Heart right ventricle (tissue), 16 donors: ENCODE measurements around the gene CRYBG1. TPM values are rescaled to one million over a fixed set of nuclear protein-coding genes. Genes with fewer than 3 reads are reported as not detected.

Experiments
- ATAC-seq, 8 donors: fragments of 200-7000 bp; cut with Tn5 transposase; one replicate each; pipeline ENCODE4 v1.9.1; 2020; ENCODE audit warnings: mild to moderate bottlenecking in 8 of 8, moderate library complexity in 8 of 8, moderate number of reproducible peaks in 1 of 8
- DNase-seq, 2 donors: peaks; one replicate each; pipeline ENCODE4 v3.0.0-alpha.2; 2020
- H3K27ac ChIP-seq, 10 donors: fragments of 200-600 bp; sonication (generic) in 2 of 10; one replicate each; pipeline versions ENCODE4 v1.5.0 to v1.8.0; 2020 to 2022; ENCODE audit warnings: mild to moderate bottlenecking in 3 of 10
- H3K27me3 ChIP-seq, 7 donors: fragments of 200-600 bp; one replicate each; pipeline ENCODE4 v1.8.0; 2021 to 2022; ENCODE audit warnings: mild to moderate bottlenecking in 2 of 7
- H3K36me3 ChIP-seq, 9 donors: fragments of 200-600 bp; sonication (generic) in 1 of 9; one replicate each; pipeline versions ENCODE4 v1.5.0 to v1.8.0; 2020 to 2022; ENCODE audit warnings: mild to moderate bottlenecking in 2 of 9
- H3K4me1 ChIP-seq, 9 donors: fragments of 200-600 bp; sonication (generic) in 1 of 9; one replicate each; pipeline versions ENCODE4 v1.5.0 to v1.8.0; 2020 to 2022; ENCODE audit warnings: mild to moderate bottlenecking in 4 of 9
- H3K4me3 ChIP-seq, 10 donors: fragments of 200-600 bp; sonication (generic) in 2 of 10; one replicate each; pipeline versions ENCODE4 v1.5.0 to v1.8.0; 2020 to 2022; ENCODE audit warnings: mild to moderate bottlenecking in 7 of 10, moderate library complexity in 2 of 10
- H3K9me3 ChIP-seq, 11 donors: fragments of 200-600 bp in 10 of 11; sonication (generic) in 2 of 11; one replicate each; pipeline versions ENCODE4 v1.5.0 to v1.8.0; 2013 to 2022; ENCODE audit warnings: mild to moderate bottlenecking in 2 of 11, control low read depth in 1 of 11, moderate library complexity in 1 of 11
- WGBS, 2 donors: extraction: QIAGEN DNeasy Blood & Tissue Kit; methylation state at CpG; one replicate each; pipeline ENCODE4 v1.1.7; 2013; ENCODE audit warnings: inconsistent platforms in 1 of 2; 5-methylcytosine and 5-hydroxymethylcytosine counted together
- intact Hi-C, 10 donors: fragments of 100-400 bp; cut with DNase I; formaldehyde crosslinking; loops; one replicate each; pipeline versions ENCODE4 v1.11.1 to v1.14.2; 2022
- polyA plus RNA-seq, 2 donors: library from polyadenylated mRNA; stranded (reverse); fragments of 200-250 nt; gene quantifications; one replicate each; pipeline ENCODE4 v1.2.3, GENCODE V29; 2013
- total RNA-seq, 10 donors: library from RNA; stranded (reverse); fragmentation: NEBNext Ultra II Directional in 3 of 10; extraction: Animal tissue kit (Norgen Biotek cat#: 25700) in 3 of 10; gene quantifications; one replicate each; pipeline versions ENCODE4 v1.2.1 to v1.2.4, GENCODE V29; 2021 to 2023
- TF ChIP-seq, protein P1 (sequence below), 9 donors: fragments of 200-600 bp; sonication (generic) in 2 of 9; IDR thresholded peaks; one replicate each; pipeline versions ENCODE4 v1.5.0 to v1.8.0; 2021 to 2022; ENCODE audit warnings: antibody characterized with exemption in 9 of 9, mild to moderate bottlenecking in 5 of 9, moderate library complexity in 1 of 9
- donor health status: Arrhythmogenic right ventricular cardiomyopathy.
- donor health status: ischemic (EF 13 %, LVEDD 7.1; RV severe dilation, severe dysfunction).
- donor health status: healthy with polysubstance abuse.
- donor health status: DM: no; HTN: yes; CAD: no.
- donor health status: DM: no; HTN: no; CAD: no.
- donor health status: ischemic (EF 25% LVEDD 6.9; RV normal size, moderate dysfunction).
- donor health status: ischemic (EF 25% LVEDD 5.7; RV mildly dilated, moderate dysfunction).
- donor health status: healthy.
- donor health status: DM: yes; HTN: yes; CAD: no.
- donor health status: Ischemic cardiomyopathy.
- donor health status: ischemic (EF 35%, LVEDD 5.7; RV mildly dilated, moderate dysfunction).
- donor health status: nonischemic (EF 11% LVEDD 7.7; RV severe dilation, severe dysfunction).
- donor health status: DM: yes; HTN: yes; CAD: no.
- donor health status: PGD.
- donor health status: ischemic (EF 29% LVEDD 5.4; RV normal size, mild dysfunction).
- donor health status: nonischemic (EF 23%, LVEDD 6.1; RV moderate dilation, normal function).

Gene CRYBG1
- total and polyA plus RNA-seq, 12 donors, result 0.64 to 9.4 (median 1.5) TPM

DNA sequence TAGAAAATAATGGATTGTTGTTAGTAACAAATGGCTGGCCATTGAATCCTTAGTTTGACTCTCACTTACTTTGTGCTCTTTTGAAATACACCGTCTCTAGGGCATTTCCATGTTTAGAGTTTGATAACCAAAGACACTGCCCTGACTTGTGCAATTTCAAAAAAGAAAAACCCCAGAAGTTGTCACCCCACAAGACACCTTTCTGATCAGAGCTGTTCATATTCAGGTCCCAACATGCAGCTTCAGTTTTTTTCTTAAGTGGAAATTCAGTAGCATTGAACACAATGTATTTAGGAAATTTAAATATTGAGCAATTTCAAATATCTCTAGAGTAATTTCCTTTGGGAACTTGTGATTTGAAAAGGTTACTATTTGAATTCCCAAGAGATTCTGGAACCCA lies 19.4 kb downstream of the CRYBG1 start:
- peaks cover 0 to 10% (median 0%) of the 10 kb centered on the region in 7 donors for H3K27me3 ChIP-seq
- no peaks in the 10 kb centered on the region for H3K4me1 ChIP-seq
- 47 to 86% methylated on average over 1 of the region's 1 CpG for WGBS, 2 donors
- H3K27ac ChIP-seq, result no peak overlapping the region
- no peak for DNase-seq
- H3K9me3 ChIP-seq, result no peaks in the 10 kb centered on the region
- intact Hi-C loops, result no loop called here
- H3K36me3 ChIP-seq, result no peaks in the 10 kb centered on the region
- no peak overlapping the region for H3K4me3 ChIP-seq
- TF ChIP-seq, protein P1, sequence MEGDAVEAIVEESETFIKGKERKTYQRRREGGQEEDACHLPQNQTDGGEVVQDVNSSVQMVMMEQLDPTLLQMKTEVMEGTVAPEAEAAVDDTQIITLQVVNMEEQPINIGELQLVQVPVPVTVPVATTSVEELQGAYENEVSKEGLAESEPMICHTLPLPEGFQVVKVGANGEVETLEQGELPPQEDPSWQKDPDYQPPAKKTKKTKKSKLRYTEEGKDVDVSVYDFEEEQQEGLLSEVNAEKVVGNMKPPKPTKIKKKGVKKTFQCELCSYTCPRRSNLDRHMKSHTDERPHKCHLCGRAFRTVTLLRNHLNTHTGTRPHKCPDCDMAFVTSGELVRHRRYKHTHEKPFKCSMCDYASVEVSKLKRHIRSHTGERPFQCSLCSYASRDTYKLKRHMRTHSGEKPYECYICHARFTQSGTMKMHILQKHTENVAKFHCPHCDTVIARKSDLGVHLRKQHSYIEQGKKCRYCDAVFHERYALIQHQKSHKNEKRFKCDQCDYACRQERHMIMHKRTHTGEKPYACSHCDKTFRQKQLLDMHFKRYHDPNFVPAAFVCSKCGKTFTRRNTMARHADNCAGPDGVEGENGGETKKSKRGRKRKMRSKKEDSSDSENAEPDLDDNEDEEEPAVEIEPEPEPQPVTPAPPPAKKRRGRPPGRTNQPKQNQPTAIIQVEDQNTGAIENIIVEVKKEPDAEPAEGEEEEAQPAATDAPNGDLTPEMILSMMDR (IDR thresholded peaks at IDR 0.05), result no peak
- ATAC-seq, result no peak

- Histone ChIP-seq H3K9me3 (no peaks in the 10 kb centered on the region), H3K4me1 (no peaks in the 10 kb centered on the region), H3K27ac (no peak overlapping the region), H3K27me3 (peaks cover 0 to 10% (median 0%) of the 10 kb centered on the region in 7 donors), H3K4me3 (no peak overlapping the region), H3K36me3 (no peaks in the 10 kb centered on the region)
- DNase-seq, result no peak
- no peak for ATAC-seq
- WGBS, 2 donors, result 25 to 83% methylated on average over 1 of the region's 1 CpG
- TF ChIP-seq, protein P1 (IDR thresholded peaks at IDR 0.05), result no peak
- intact Hi-C loops, result no loop called here
Observed at GRCh38 chr6:106380407-106380806, 19.9 kb downstream of the CRYBG1 start.

GRCh38 chr6:106381223-106381622 lies 20.7 kb downstream of the CRYBG1 start:
- DNase-seq (no peak), ATAC-seq (no peak)
- TF ChIP-seq, protein P1 (IDR thresholded peaks at IDR 0.05), result no peak
- no peaks in the 10 kb centered on the region for H3K9me3 ChIP-seq
- no peaks in the 10 kb centered on the region for H3K36me3 ChIP-seq
- H3K4me3 ChIP-seq, result no peak overlapping the region
- H3K27ac ChIP-seq, result no peak overlapping the region
- peaks cover 0 to 10% (median 0%) of the 10 kb centered on the region in 7 donors for H3K27me3 ChIP-seq
- intact Hi-C loops, result no loop called here
- H3K4me1 ChIP-seq, result no peaks in the 10 kb centered on the region
- WGBS, 2 donors, result 74 to 84% methylated on average over 1 of the region's 1 CpG

DNA sequence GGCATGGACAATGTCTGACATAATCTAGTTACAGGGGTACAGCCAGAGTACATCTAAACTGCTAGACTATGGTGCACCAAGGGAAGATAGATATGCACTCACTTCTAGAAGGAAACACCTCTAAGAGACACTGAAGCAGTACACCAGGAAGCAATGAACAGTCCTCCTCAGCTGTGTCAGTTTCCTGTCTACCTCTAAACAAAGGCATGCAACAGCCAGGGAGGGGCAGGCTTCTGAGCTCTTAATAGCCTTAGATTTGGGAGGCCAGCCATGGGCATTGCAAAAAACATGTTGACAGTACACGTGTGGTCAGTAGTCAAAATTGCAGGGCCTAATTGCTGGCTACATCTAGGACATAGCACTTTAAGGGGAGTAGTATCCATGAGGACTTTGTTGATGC lies 21.4 kb downstream of the CRYBG1 start:
- intact Hi-C loops, result no loop called here
- H3K4me1 ChIP-seq, result no peaks in the 10 kb centered on the region
- no peak overlapping the region for H3K27ac ChIP-seq
- no peaks in the 10 kb centered on the region for H3K9me3 ChIP-seq
- 13 to 31% methylated on average over 1 of the region's 1 CpG for WGBS, 2 donors
- TF ChIP-seq, protein P1 (IDR thresholded peaks at IDR 0.05), result no peak
- H3K27me3 ChIP-seq, result peaks cover 0 to 10% (median 0%) of the 10 kb centered on the region in 7 donors
- ATAC-seq, result peak in 2 of 8 donors; percentile 30 to 47
- no peak for DNase-seq
- no peak overlapping the region for H3K4me3 ChIP-seq
- no peaks in the 10 kb centered on the region for H3K36me3 ChIP-seq
